GM18868 (cell line): ENCODE measurements around the gene LPIN3.
A peak's percentile ranks its signal among the peaks of the same experiment; 100 is the strongest.

Experiments used
- ATAC-seq: cut with Tn5 transposase; IDR thresholded peaks from one replicate; pipeline ENCODE4 v1.9.1; 2021; ENCODE audit warnings: mild to moderate bottlenecking, moderate library complexity; ENCODE audit not compliant: unreplicated experiment

Gene LPIN3

GRCh38 chr20:41364967-41365765 is 24.5 kb downstream of the LPIN3 start:
- no peak for ATAC-seq

GRCh38 chr20:41365777-41366545 is 25.3 kb downstream of the LPIN3 start:
- no peak for ATAC-seq

- ATAC-seq = no peak
These were observed 26.1 kb downstream of the LPIN3 start, which contains the start of gene EMILIN3 for GRCh38 chr20:41366546-41367392. Gene EMILIN3 (minus strand): TSS chr20:41366818. CDS start chr20:41366634, 184 bp downstream.

DNA sequence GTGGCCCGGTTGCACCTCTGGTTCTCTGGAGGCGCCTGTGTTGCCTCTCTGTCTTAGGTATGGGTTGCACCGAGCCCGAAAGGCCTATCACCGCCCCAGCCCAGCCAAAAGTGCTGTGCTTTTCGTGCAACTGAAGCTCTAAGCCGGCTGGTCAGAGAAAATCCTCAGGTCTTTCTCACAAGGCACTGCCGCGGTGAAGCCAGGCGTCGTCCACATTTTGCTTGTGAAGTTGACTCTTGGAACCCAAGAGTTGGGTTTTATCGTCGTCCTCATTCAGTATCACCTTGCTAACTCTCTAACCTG is 26.7 kb downstream of the LPIN3 start:
- ATAC-seq = no peak

DNA sequence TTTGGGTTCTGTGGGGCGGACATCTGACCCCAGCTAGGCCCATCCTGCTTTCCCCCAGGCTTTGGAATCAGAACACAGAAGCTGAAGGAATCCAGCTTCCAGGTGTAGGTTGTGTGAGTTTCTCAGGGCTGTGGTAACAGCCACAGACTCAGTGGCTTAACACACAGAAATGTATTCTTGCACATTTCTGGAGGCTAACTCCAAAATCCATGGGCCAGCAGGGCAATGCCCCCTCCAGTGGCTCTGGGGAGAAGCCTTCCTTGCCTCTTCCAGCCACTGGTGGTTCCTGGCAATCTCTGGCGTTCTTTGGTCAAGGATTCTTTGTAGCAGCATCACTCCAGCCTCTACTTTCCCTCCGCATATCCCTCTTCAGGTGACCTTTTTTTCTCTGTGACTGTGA is 27.3 kb downstream of the LPIN3 start:
- ATAC-seq = no peak

GRCh38 chr20:41369673-41370072 is 29.1 kb downstream of the LPIN3 start:
- peak; percentile 60 for ATAC-seq

DNA sequence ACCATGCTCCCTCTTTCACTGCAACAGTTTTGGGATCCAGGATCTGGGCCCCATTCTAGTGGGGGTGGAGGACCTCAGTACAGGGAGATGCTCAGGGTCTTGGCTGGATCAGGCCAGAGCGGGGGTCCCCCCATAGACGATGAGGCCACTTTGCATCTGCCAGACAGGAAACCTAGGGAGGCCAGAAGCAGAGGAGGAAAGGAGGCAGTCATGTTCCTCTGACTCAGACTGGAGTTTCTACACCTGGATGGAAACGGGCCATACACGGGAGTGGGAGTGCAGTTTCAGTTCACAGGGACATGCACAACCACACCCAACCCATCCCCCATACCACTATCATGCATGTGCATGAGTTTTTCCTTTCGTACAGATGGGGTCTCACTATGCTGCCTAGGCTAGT is 29.6 kb downstream of the LPIN3 start:
- no peak for ATAC-seq

DNA sequence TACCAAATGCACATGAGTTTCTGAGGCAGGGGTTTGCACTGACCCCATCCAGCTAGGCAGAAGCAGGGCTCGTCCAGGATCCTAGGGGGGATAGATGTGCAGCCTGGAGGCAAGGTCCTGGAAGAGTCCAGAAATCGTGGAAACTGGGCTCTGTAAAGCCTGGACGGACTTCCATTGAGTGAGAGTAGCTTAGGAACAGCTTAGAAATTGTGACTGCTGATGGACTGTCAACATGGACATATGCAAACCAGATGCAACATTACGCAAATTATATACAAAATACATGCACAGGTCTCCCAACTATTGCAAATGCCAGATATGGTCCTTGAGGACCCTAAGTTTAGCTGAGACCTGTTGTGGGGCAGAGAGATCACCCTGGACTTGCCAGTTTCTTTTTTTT is 30.8 kb downstream of the LPIN3 start:
- no peak for ATAC-seq

GRCh38 chr20:41373251-41373783 is 32.7 kb downstream of the LPIN3 start:
- ATAC-seq = no peak

DNA sequence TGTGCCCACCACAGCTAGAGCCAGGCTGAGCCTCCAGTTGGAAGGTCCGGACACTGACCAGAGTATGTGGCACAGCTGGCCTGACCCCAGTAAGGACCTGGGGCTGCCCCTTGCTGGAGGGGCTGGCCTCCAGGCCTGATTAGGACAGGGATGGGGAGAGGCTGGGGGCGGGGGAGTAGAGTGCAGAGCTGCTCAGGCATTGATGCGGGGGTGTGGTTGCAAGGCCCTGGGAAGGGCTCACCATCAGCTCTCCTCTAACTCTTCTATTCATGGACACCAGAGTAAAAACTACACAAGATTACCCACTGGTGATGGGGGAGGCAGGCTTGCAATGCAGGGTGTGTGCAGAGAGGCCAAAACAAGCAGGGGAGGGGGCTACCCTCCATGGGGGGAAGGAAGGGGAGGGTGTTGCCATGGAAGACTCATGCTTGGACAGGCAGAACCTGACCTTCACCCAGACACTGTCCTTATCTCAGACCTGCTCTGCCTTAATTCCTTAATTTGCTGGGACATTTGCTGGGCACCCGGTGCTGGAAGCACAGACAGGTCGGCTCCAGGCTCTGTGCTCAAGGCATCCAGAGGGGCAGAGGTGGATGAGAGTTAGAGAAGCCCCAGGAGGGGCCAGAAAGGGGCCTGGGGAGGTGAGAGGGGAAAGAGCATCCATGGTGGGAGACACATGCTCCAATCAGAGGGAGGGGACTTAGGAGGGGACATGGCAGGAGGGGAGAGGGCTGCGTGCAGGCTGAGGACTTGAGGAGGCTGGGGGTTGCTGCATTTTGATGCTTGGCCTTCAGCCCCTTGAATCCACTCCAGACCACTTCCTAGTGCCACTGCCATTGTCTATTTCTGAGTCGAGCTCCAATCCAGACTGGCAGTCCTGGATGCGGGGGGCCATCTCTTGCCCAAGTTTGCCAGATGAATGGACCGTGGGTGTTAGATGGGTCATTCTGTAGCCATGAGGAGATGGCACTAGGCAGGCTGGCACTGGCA is 33.6 kb downstream of the LPIN3 start:
- no peak for ATAC-seq

- ATAC-seq = no peak
These were observed 35.2 kb downstream of the LPIN3 start for GRCh38 chr20:41375846-41376245.

DNA sequence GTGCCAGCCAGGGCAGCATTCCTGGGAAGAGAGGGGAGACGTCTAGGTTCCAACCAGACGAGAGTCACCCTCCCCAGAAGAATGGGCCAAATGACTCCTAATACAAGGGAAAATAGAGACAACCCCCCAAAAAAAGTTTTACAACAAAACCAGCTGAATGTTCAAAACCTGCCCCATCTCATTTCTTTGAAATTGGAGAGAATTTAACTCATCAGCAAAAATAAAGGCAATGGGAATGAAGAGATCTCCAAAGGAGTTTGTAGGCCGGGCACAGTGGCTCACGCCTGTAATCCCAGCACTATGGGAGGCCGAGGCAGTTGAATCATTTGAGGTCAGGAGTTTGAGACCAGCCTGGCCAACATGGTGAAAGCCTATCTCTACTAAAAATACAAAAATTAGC is 35.7 kb downstream of the LPIN3 start:
- ATAC-seq = no peak

DNA sequence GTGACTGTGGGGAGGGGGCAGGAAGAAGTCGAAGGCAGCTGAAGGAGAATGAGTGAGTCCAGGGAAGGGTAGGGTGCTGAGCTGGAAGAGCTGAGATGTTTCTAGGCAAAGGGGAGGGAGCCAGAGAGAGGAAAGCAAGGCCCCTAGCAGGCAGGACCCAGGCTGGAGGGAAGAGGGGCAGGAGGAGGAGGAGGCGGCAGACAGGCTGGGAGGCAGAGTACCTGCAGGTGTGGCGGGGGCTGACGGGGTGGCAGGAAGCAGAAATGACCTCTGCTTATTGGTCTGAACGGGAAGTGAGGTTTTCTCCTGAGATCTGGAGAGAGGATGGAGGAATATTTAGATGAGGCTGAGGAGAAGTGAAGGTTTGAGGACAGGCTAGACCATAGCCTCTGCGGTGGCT is 36.7 kb downstream of the LPIN3 start:
- no peak for ATAC-seq

- ATAC-seq = no peak
These were observed 38.9 kb downstream of the LPIN3 start for GRCh38 chr20:41379551-41379950.

GRCh38 chr20:41380551-41381193 is 40.1 kb downstream of the LPIN3 start:
- no peak for ATAC-seq

- ATAC-seq = no peak
These were observed 42.2 kb downstream of the LPIN3 start for GRCh38 chr20:41382791-41383305.

DNA sequence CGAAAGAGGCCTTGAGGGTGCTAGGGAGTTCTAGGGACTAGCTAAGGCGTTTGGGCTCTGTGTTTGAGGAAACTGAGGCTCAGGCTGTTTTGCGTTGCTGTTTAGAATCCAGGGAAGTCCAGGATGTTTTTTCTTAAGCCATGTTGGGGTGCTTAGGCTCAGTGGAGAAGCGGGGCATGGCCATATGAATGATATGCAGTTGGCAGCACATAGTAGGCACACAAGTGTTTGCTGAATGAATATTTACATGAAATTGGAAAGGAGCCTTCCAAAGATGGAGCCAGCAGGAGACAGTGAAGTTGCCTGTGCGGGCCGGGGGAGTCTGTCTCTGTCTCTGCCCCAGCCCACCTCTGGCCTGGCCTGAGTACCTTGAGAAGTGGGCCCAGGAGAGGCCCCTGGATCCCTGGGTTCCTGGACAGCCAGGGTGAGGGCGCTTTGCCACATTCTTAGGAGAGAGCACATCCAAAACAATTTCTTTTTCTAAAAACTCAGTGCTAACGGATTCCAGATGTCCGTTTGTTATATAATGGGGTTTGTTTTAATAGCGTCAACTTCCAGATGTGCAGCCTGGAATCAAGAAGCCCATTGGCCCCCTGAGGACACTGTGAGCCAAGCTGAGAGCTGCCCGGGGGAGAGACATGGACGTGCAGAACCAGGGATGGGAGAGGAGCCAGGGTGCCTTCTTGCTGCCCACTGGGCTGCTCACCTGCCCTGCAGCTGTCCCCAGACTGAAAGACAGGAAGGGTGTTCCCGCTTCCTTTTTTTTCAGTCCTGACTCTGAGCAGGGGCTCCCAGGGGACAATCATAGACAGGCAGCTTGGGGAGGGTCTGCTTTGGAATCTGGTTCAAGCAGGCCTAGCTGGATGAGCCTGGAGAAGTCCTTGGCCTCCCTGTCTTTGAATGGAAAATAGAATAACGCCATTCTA is 46.1 kb downstream of the LPIN3 start:
- no peak for ATAC-seq

GRCh38 chr20:41387444-41387851 is 46.8 kb downstream of the LPIN3 start:
- ATAC-seq = no peak
